ENCODE data around the gene DNAJC28.

Gene DNAJC28

GRCh38 chr21:33531007-33531406, 39.5 kb upstream of the DNAJC28 start:
- Histone ChIP-seq H3K27ac (no peak overlapping the region), H3K36me3 (replicated peaks) (peaks cover 90% of the 10 kb centered on the region), H3K4me3 (ENCODE audit: low read depth, low read length) (no peak overlapping the region), H3K27me3 (replicated peaks) (no peaks in the 10 kb centered on the region)
- in situ Hi-C loops (cut with HindIII; ENCODE audit: low pct_ligation_motif_present, low sequenced_read_pairs) = no loop called here
- TF ChIP-seq, protein P1, sequence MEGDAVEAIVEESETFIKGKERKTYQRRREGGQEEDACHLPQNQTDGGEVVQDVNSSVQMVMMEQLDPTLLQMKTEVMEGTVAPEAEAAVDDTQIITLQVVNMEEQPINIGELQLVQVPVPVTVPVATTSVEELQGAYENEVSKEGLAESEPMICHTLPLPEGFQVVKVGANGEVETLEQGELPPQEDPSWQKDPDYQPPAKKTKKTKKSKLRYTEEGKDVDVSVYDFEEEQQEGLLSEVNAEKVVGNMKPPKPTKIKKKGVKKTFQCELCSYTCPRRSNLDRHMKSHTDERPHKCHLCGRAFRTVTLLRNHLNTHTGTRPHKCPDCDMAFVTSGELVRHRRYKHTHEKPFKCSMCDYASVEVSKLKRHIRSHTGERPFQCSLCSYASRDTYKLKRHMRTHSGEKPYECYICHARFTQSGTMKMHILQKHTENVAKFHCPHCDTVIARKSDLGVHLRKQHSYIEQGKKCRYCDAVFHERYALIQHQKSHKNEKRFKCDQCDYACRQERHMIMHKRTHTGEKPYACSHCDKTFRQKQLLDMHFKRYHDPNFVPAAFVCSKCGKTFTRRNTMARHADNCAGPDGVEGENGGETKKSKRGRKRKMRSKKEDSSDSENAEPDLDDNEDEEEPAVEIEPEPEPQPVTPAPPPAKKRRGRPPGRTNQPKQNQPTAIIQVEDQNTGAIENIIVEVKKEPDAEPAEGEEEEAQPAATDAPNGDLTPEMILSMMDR (IDR thresholded peaks at IDR 0.05; ENCODE audit: low read depth, low read length, missing control alignments) = no peak
- DNase-seq = no peak

- Histone ChIP-seq H3K36me3 (replicated peaks) (peaks cover 51% of the 10 kb centered on the region), H3K4me3 (ENCODE audit: low read depth, low read length) (no peak overlapping the region), H3K27ac (no peak overlapping the region), H3K27me3 (replicated peaks) (no peaks in the 10 kb centered on the region)
- no peak for DNase-seq
- TF ChIP-seq, protein P1 (IDR thresholded peaks at IDR 0.05; ENCODE audit: low read depth, low read length, missing control alignments) = no peak
- in situ Hi-C loops (cut with HindIII; ENCODE audit: low pct_ligation_motif_present, low sequenced_read_pairs) = no loop called here
Observed at GRCh38 chr21:33522953-33523349, 31.4 kb upstream of the DNAJC28 start.

DNA sequence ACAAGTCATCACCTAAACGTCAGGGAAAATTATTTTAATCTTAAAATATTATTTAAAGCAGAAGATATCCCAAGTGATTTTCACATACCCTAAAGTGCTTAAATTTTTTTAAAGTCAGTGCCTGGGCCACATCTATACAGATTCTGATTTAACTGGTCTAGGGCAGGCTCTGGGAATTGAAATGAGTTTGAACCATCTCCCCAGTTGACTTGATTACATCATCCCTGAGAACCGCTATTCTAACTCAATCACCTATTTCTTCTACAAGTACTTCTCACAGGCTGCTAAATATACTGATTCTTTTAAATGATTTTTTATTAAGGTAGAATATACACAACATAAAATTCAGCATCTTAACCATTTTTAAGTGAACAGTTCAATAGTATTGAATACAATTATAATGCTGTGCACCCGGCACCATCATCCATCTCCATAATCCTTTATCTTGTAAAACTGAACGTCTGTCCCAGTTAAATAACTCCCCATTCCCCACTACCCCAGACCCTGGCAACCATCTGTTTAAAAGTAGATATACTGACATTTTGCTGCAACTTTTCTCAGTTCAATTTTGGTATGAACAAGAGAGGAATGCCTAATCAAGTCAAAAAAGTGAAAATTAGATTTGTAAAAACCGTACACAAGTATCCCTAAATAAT, 30.9 kb upstream of the DNAJC28 start:
- TF ChIP-seq, protein P1 (IDR thresholded peaks at IDR 0.05; ENCODE audit: low read depth, low read length, missing control alignments) = no peak
- H3K27me3 ChIP-seq (replicated peaks) = no peaks in the 10 kb centered on the region
- no peak overlapping the region for H3K27ac ChIP-seq
- in situ Hi-C loops (cut with HindIII; ENCODE audit: low pct_ligation_motif_present, low sequenced_read_pairs) = no loop called here
- peaks cover 50% of the 10 kb centered on the region for H3K36me3 ChIP-seq (replicated peaks)
- H3K4me3 ChIP-seq (ENCODE audit: low read depth, low read length) = no peak overlapping the region
- DNase-seq = no peak

GRCh38 chr21:33518899-33519298, 27.4 kb upstream of the DNAJC28 start:
- in situ Hi-C loops (cut with HindIII; ENCODE audit: low pct_ligation_motif_present, low sequenced_read_pairs) = no loop called here
- TF ChIP-seq, protein P1 (IDR thresholded peaks at IDR 0.05; ENCODE audit: low read depth, low read length, missing control alignments) = no peak
- H3K27me3 ChIP-seq (replicated peaks) = no peaks in the 10 kb centered on the region
- DNase-seq = no peak
- no peak overlapping the region for H3K27ac ChIP-seq
- H3K4me3 ChIP-seq (ENCODE audit: low read depth, low read length) = no peak overlapping the region
- H3K36me3 ChIP-seq (replicated peaks) = peaks cover 56% of the 10 kb centered on the region

DNA sequence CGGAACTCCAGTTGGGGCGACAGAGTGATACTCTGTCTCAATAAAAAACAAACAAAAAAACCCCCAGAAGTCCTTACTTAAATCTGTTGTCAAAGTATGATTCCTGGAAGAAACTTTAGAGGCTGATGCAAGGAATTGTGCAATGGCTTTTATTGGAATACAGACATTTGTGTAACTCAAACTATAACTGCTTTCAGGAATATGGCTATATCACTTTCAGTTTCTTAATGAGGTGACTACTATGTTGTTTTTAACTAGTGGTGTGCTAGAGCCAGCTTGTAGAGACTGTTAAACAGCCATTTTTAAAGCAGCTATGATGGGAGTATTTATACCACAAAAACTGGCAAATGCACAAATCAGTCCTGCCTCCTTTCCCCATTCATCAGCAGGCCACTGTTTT, 22.7 kb upstream of the DNAJC28 start:
- no peaks in the 10 kb centered on the region for H3K27me3 ChIP-seq (replicated peaks)
- no peak for DNase-seq
- no peak overlapping the region for H3K27ac ChIP-seq
- no peak overlapping the region for H3K4me3 ChIP-seq (ENCODE audit: low read depth, low read length)
- peaks cover 73% of the 10 kb centered on the region for H3K36me3 ChIP-seq (replicated peaks)
- TF ChIP-seq, protein P1 (IDR thresholded peaks at IDR 0.05; ENCODE audit: low read depth, low read length, missing control alignments) = no peak
- in situ Hi-C loops (cut with HindIII; ENCODE audit: low pct_ligation_motif_present, low sequenced_read_pairs) = no loop called here

- no peak overlapping the region for H3K27ac ChIP-seq
- H3K36me3 ChIP-seq (replicated peaks) = peaks cover 74% of the 10 kb centered on the region
- no peaks in the 10 kb centered on the region for H3K27me3 ChIP-seq (replicated peaks)
- in situ Hi-C loops (cut with HindIII; ENCODE audit: low pct_ligation_motif_present, low sequenced_read_pairs) = no loop called here
- no peak for DNase-seq
- TF ChIP-seq, protein P1 (IDR thresholded peaks at IDR 0.05; ENCODE audit: low read depth, low read length, missing control alignments) = no peak
- no peak overlapping the region for H3K4me3 ChIP-seq (ENCODE audit: low read depth, low read length)
Observed at GRCh38 chr21:33512481-33512880, 21.0 kb upstream of the DNAJC28 start.

Data from brain microvascular endothelial cell (primary cell).